ENCODE measurements around the gene NUCKS1.
A peak's percentile ranks its signal among the peaks of the same experiment; 100 is the strongest.

NUCKS1 gene

DNA sequence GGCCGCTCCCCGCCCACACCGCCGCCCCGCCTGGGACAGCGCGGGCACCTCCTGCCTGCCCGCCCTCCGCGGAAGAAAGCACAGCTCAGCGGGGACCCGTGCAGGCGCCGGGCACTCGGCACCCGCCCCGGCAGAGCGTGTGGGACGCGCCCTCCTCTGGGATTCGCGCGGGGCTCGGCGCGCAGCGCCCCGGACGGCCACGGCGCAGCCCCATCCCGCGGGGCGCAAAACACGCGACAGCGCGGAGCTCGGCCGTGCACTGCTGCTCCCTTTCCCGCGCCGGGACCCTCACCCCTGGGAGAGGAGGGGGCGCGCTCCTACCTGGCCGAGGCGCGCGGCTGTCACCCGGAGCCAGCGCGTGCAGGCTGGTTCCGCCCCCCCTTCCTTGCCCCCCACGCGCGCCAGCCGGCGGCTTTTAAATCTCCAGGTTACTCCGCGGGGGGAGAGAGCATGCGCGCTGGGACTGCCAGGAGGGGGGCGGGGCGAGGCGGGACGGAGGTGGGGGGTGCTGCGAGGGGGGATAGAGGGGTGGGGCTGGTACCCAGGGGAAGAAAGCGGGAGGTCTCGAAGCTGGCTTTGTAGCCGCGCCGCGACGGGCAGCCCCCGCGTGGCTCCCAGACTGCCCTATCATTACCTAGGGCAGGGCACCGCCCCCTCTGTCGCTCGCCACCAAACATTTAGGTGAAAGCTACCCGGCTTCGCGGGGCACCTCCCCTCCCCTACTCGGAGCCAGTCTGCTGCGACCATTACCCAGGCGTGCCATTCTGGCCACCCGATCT lies 69.7 kb downstream of the NUCKS1 start, which contains the start of gene SLC45A3:
TSS of gene SLC45A3 (minus strand) at position 437 of the 779 bp plus-strand sequence. CDS start 15,853 bp downstream, outside the sequence.
- H3K4me2 ChIP-seq (ENCODE audit: low read length) = peak within 1 kb of the TSS; percentile 90
- H2AFZ ChIP-seq (ENCODE audit: low read length) = no peak within 1 kb of the TSS
- no peaks in the 10 kb centered on the region for H3K9me2 ChIP-seq (ENCODE audit: low read depth, low read length)
- H3K79me2 ChIP-seq (ENCODE audit: insufficient read depth, low read length) = no peaks in the 10 kb centered on the region
- no peak within 1 kb of the TSS for H3K27ac ChIP-seq (ENCODE audit: low read depth, low read length, poor library complexity, severe bottlenecking)
- no peak for TF ChIP-seq EZH2 (IDR thresholded peaks at IDR 0.05; ENCODE audit: borderline replicate concordance, low read length)
- TF ChIP-seq, protein P1, sequence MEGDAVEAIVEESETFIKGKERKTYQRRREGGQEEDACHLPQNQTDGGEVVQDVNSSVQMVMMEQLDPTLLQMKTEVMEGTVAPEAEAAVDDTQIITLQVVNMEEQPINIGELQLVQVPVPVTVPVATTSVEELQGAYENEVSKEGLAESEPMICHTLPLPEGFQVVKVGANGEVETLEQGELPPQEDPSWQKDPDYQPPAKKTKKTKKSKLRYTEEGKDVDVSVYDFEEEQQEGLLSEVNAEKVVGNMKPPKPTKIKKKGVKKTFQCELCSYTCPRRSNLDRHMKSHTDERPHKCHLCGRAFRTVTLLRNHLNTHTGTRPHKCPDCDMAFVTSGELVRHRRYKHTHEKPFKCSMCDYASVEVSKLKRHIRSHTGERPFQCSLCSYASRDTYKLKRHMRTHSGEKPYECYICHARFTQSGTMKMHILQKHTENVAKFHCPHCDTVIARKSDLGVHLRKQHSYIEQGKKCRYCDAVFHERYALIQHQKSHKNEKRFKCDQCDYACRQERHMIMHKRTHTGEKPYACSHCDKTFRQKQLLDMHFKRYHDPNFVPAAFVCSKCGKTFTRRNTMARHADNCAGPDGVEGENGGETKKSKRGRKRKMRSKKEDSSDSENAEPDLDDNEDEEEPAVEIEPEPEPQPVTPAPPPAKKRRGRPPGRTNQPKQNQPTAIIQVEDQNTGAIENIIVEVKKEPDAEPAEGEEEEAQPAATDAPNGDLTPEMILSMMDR (IDR thresholded peaks at IDR 0.05; ENCODE audit: low read length) = no peak
- H3K4me1 ChIP-seq (ENCODE audit: insufficient read depth, low read length, severe bottlenecking) = peaks cover 11% of the 10 kb centered on the region
- peak within 1 kb of the TSS; percentile 49; the same call in 1 of the 2 replicates for H3K9ac ChIP-seq (ENCODE audit: low read length)
- no peaks in the 10 kb centered on the region for H3K9me3 ChIP-seq (ENCODE audit: low read length)
- peak within 1 kb of the TSS; percentile 72 for H3K4me3 ChIP-seq (ENCODE audit: low read depth, low read length, poor library complexity, severe bottlenecking)
- no peaks in the 10 kb centered on the region for H4K20me1 ChIP-seq (ENCODE audit: insufficient read depth, low read length)
- H3K27me3 ChIP-seq (ENCODE audit: insufficient read depth, low read length) = no peaks in the 10 kb centered on the region; the same call in 1 of the 2 replicates
- H3F3A ChIP-seq (ENCODE audit: insufficient read depth, low read length) = no peaks in the 10 kb centered on the region
- H3K36me3 ChIP-seq (ENCODE audit: insufficient read depth, low read length) = no peaks in the 10 kb centered on the region

DNA sequence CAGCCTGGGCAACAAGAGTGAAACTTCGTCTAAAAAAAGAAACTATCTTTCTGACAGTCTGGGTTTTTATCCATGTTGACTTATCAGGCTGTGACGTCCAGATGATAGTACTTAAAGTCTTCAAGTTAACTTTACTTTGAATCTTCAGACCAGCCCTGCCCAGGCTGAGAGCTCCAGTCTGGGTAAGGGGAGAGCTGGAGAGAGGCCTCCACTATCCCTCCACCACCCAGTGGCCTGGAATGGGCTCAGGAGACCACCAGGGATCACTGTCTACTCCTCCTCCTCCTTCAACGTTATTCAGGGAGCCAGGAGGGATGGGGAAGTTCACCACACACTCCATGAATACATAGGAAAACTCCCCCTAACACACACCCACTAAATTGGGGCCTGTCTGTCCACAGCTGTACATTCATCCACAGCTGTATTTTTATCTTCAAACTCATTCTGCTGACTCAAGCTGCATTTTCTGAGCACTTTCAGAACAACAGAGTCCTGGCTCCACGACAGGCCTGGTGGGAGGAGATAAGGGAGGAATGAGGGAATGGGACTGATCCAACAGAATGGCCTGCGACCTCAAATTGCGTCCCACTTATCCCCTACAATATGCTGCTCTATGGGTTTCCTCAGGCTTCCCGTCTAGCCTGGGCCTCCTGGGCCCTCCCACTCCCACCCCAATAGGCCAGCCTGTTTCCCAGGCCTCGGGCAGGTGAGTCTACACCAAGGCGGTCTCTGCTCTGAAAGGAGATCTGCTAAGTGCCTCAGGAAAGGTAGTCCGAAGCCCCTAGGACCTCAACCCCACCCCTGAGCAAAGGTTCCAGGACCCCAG lies 71.5 kb downstream of the NUCKS1 start:
- no peak overlapping the region for H3K9ac ChIP-seq (ENCODE audit: low read length)
- no peaks in the 10 kb centered on the region for H3K9me2 ChIP-seq (ENCODE audit: low read depth, low read length)
- H3K27me3 ChIP-seq (ENCODE audit: insufficient read depth, low read length) = no peaks in the 10 kb centered on the region; the same call in 1 of the 2 replicates
- H3K27ac ChIP-seq (ENCODE audit: low read depth, low read length, poor library complexity, severe bottlenecking) = no peak overlapping the region
- H3K9me3 ChIP-seq (ENCODE audit: low read length) = no peaks in the 10 kb centered on the region
- H3K4me2 ChIP-seq (ENCODE audit: low read length) = no peak overlapping the region
- no peak overlapping the region for H3K4me3 ChIP-seq (ENCODE audit: low read depth, low read length, poor library complexity, severe bottlenecking)
- no peaks in the 10 kb centered on the region for H3K36me3 ChIP-seq (ENCODE audit: insufficient read depth, low read length)
- H3K4me1 ChIP-seq (ENCODE audit: insufficient read depth, low read length, severe bottlenecking) = peaks cover 11% of the 10 kb centered on the region
- no peaks in the 10 kb centered on the region for H3F3A ChIP-seq (ENCODE audit: insufficient read depth, low read length)
- no peak overlapping the region for H2AFZ ChIP-seq (ENCODE audit: low read length)
- no peaks in the 10 kb centered on the region for H3K79me2 ChIP-seq (ENCODE audit: insufficient read depth, low read length)
- TF ChIP-seq, protein P1 (IDR thresholded peaks at IDR 0.05; ENCODE audit: low read length) = no peak
- TF ChIP-seq EZH2 (IDR thresholded peaks at IDR 0.05; ENCODE audit: borderline replicate concordance, low read length) = no peak
- no peaks in the 10 kb centered on the region for H4K20me1 ChIP-seq (ENCODE audit: insufficient read depth, low read length)

DNA sequence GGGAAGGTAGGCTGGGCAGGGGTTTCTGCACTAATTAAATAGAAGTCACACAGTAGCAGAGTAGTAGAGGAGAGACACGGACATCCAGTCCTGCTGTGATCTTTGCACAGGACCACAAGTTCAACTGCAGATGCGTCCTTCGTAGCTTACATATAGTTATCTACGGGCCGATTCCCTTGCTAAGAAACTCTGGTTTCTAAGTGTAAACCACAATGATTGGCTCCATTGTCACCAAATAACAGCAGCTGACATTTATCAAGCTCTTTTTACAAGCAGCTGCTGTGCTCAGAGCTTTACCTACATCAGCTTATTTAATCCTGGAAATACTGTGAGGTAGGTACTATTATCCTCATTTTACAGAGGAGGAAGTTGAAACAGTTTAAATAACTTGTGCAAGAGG lies 72.8 kb downstream of the NUCKS1 start:
- peaks cover 12% of the 10 kb centered on the region for H3K4me1 ChIP-seq (ENCODE audit: insufficient read depth, low read length, severe bottlenecking)
- TF ChIP-seq, protein P1 (IDR thresholded peaks at IDR 0.05; ENCODE audit: low read length) = no peak
- no peak for TF ChIP-seq EZH2 (IDR thresholded peaks at IDR 0.05; ENCODE audit: borderline replicate concordance, low read length)
- H3K79me2 ChIP-seq (ENCODE audit: insufficient read depth, low read length) = no peaks in the 10 kb centered on the region
- no peak overlapping the region for H2AFZ ChIP-seq (ENCODE audit: low read length)
- H3K36me3 ChIP-seq (ENCODE audit: insufficient read depth, low read length) = no peaks in the 10 kb centered on the region
- no peaks in the 10 kb centered on the region for H3F3A ChIP-seq (ENCODE audit: insufficient read depth, low read length)
- no peaks in the 10 kb centered on the region for H3K9me3 ChIP-seq (ENCODE audit: low read length)
- no peak overlapping the region for H3K4me2 ChIP-seq (ENCODE audit: low read length)
- H3K9ac ChIP-seq (ENCODE audit: low read length) = no peak overlapping the region
- no peaks in the 10 kb centered on the region; the same call in 1 of the 2 replicates for H3K27me3 ChIP-seq (ENCODE audit: insufficient read depth, low read length)
- H3K9me2 ChIP-seq (ENCODE audit: low read depth, low read length) = no peaks in the 10 kb centered on the region
- H3K27ac ChIP-seq (ENCODE audit: low read depth, low read length, poor library complexity, severe bottlenecking) = no peak overlapping the region
- H4K20me1 ChIP-seq (ENCODE audit: insufficient read depth, low read length) = no peaks in the 10 kb centered on the region
- H3K4me3 ChIP-seq (ENCODE audit: low read depth, low read length, poor library complexity, severe bottlenecking) = no peak overlapping the region

Data from OCI-LY1 (cell line).